GM12878 (cell line): ENCODE data around the gene ANXA11.
"Not testable (repeated sequence)": the region's sequence is repeated elsewhere in the genome, so short reads cannot be mapped to it uniquely, and the experiment has no call there.

Experiments used
- ASH2L ChIP-seq: fragments of 300-600, 200-600 bp; sonication (generic); IDR thresholded peaks from 2 replicates; pipeline ENCODE4 v1.6.1; 2017; ENCODE audit warnings: low read depth, mild to moderate bottlenecking, borderline replicate concordance
- ATF2 ChIP-seq: IDR thresholded peaks from 2 replicates; pipeline ENCODE4 v1.6.1; 2012; ENCODE audit warnings: low read length, inconsistent platforms
- CTCF ChIP-seq, 3 experiments: IDR thresholded peaks in 2 of 3; conservative IDR thresholded peaks in 1 of 3; 2 replicates each; pipeline ENCODE4 v1.5.1; 2011; ENCODE audit warnings: low read depth in 3 of 3, low read length in 3 of 3, mild to moderate bottlenecking in 3 of 3, control low read depth in 2 of 3, moderate library complexity in 2 of 3, inconsistent platforms in 1 of 3, mixed read lengths in 1 of 3; ENCODE audit not compliant: control insufficient read depth in 2 of 3, insufficient read depth in 1 of 3; ENCODE audit errors: extremely low read depth in 1 of 3
- EZH2 ChIP-seq: IDR thresholded peaks from 2 replicates; pipeline ENCODE4 v1.6.1; 2012; ENCODE audit warnings: low read depth, mild to moderate bottlenecking, control low read depth, inconsistent platforms, low read length, borderline replicate concordance; ENCODE audit not compliant: control insufficient read depth
- FOS ChIP-seq: IDR thresholded peaks from 3 replicates; pipeline ENCODE4 v1.6.1; 2011; ENCODE audit warnings: borderline replicate concordance; ENCODE audit not compliant: insufficient read length; ENCODE audit errors: extremely low read depth
- FOXK2 ChIP-seq: fragments of 450-650 bp; IDR thresholded peaks from 2 replicates; pipeline ENCODE4 v1.6.1; 2017; ENCODE audit warnings: mild to moderate bottlenecking, moderate library complexity
- MYC ChIP-seq: IDR thresholded peaks from 2 replicates; pipeline ENCODE4 v1.6.1; 2011; ENCODE audit warnings: mild to moderate bottlenecking, low read length, moderate library complexity, inconsistent platforms; ENCODE audit not compliant: insufficient read depth, insufficient replicate concordance, insufficient read length, severe bottlenecking
- NFIC ChIP-seq: IDR thresholded peaks from 2 replicates; pipeline ENCODE4 v1.6.1; 2012; ENCODE audit warnings: low read depth, mild to moderate bottlenecking, inconsistent platforms, low read length, moderate library complexity
- POLR2A ChIP-seq: IDR thresholded peaks from 2 replicates; pipeline ENCODE4 v1.6.1; 2011; ENCODE audit warnings: low read depth, mild to moderate bottlenecking, low read length
- SREBF2 ChIP-seq: IDR thresholded peaks from 2 replicates; pipeline ENCODE4 v1.6.1; 2012; ENCODE audit warnings: mild to moderate bottlenecking, low read length
- TAF1 ChIP-seq: IDR thresholded peaks from 2 replicates; pipeline ENCODE4 v1.6.1; 2011; ENCODE audit warnings: mild to moderate bottlenecking, low read depth, low read length, borderline replicate concordance
- ZBTB11 ChIP-seq: fragments of 450-650 bp; formaldehyde crosslinking; IDR thresholded peaks from 2 replicates; pipeline ENCODE4 v1.5.0; 2022; ENCODE audit warnings: mild to moderate bottlenecking, missing genetic modification characterization

- not testable (repeated sequence) for TF ChIP-seq ZBTB11; TAF1; CTCF (IDR thresholded peaks at IDR 0.05 in 2 of 3, conservative IDR thresholded peaks at IDR 0.05 in 1 of 3; ENCODE audit: control insufficient read depth in 2 of 3, extremely low read depth in 1 of 3, insufficient read depth in 1 of 3, low read depth in 3 of 3, low read length in 3 of 3); ASH2L; EZH2; SREBF2; FOXK2; POLR2A; ATF2; FOS; MYC; NFIC
These were observed 21.4 kb upstream of the ANXA11 start for GRCh38 chr10:80226723-80227122.
